GM18907 (cell line): ENCODE measurements around the gene RUNX2.

Experiments
- ATAC-seq: cut with Tn5 transposase; IDR thresholded peaks from one replicate; pipeline ENCODE4 v1.9.1; 2021; ENCODE audit warnings: mild to moderate bottlenecking, moderate library complexity; ENCODE audit not compliant: unreplicated experiment

RUNX2 gene

GRCh38 chr6:45637611-45638257 is 309.6 kb downstream of the RUNX2 start:
- no peak for ATAC-seq

- no peak for ATAC-seq
Observed at GRCh38 chr6:45640081-45640491, 312.0 kb downstream of the RUNX2 start.

- no peak for ATAC-seq
Observed at GRCh38 chr6:45640811-45641210, 312.7 kb downstream of the RUNX2 start.

- no peak for ATAC-seq
Observed at GRCh38 chr6:45642331-45643125, 314.4 kb downstream of the RUNX2 start.

GRCh38 chr6:45643126-45643525 is 315.0 kb downstream of the RUNX2 start:
- no peak for ATAC-seq

- ATAC-seq = no peak
Observed at GRCh38 chr6:45644720-45645119, 316.6 kb downstream of the RUNX2 start.

GRCh38 chr6:45645302-45645701 is 317.2 kb downstream of the RUNX2 start:
- ATAC-seq = no peak

GRCh38 chr6:45647341-45648261 is 319.5 kb downstream of the RUNX2 start:
- no peak for ATAC-seq

- no peak for ATAC-seq
Observed at GRCh38 chr6:45648262-45648620, 320.1 kb downstream of the RUNX2 start.

GRCh38 chr6:45650524-45651135 is 322.5 kb downstream of the RUNX2 start:
- no peak for ATAC-seq

GRCh38 chr6:45651301-45651700 is 323.2 kb downstream of the RUNX2 start:
- ATAC-seq = no peak

- ATAC-seq = no peak
Observed at GRCh38 chr6:45652416-45652815, 324.3 kb downstream of the RUNX2 start.

GRCh38 chr6:45653117-45653883 is 325.2 kb downstream of the RUNX2 start:
- ATAC-seq = no peak

GRCh38 chr6:45654673-45655072 is 326.5 kb downstream of the RUNX2 start:
- ATAC-seq = no peak

GRCh38 chr6:45655745-45656476 is 327.8 kb downstream of the RUNX2 start:
- no peak for ATAC-seq

GRCh38 chr6:45657226-45657625 is 329.1 kb downstream of the RUNX2 start:
- ATAC-seq = no peak

- no peak for ATAC-seq
Observed at GRCh38 chr6:45658400-45658799, 330.3 kb downstream of the RUNX2 start.

GRCh38 chr6:45658958-45659357 is 330.8 kb downstream of the RUNX2 start:
- ATAC-seq = no peak

GRCh38 chr6:45661661-45662060 is 333.5 kb downstream of the RUNX2 start:
- ATAC-seq = no peak
